Peyer's patch (tissue), 4 donors: Measurements from ENCODE around the gene RTP3. TPM values are rescaled to one million over a fixed set of nuclear protein-coding genes. Genes with fewer than 3 reads are reported as not detected.

ENCODE experiments used
- DNase-seq, 3 donors: peaks; one replicate each; pipeline ENCODE4 v3.0.0-alpha.2; 2017 to 2019
- H3K27ac ChIP-seq, 4 donors: fragments of 200-600 bp; sonication (generic); one replicate each; pipeline ENCODE4 v1.5.1; 2016 to 2019
- H3K27me3 ChIP-seq, 2 donors: fragments of 200-600 bp; sonication (generic); one replicate each; pipeline ENCODE4 v1.5.1; 2019
- H3K36me3 ChIP-seq, 3 donors: fragments of 200-600 bp; sonication (generic); one replicate each; pipeline ENCODE4 v1.5.1; 2016 to 2019
- H3K4me1 ChIP-seq, 4 donors: fragments of 200-600 bp; sonication (generic); one replicate each; pipeline ENCODE4 v1.5.1; 2016 to 2019
- H3K4me3 ChIP-seq, 4 donors: fragments of 200-600 bp; sonication (generic); 1 replicate in 3 of 4; 2 replicates in 1 of 4; pipeline ENCODE4 v1.5.1; 2016 to 2019; ENCODE audit warnings: mild to moderate bottlenecking in 1 of 4
- H3K9me3 ChIP-seq, 4 donors: fragments of 200-600 bp; sonication (generic); one replicate each; pipeline ENCODE4 v1.5.1; 2016 to 2019; ENCODE audit warnings: mild to moderate bottlenecking in 1 of 4
- POLR2A ChIP-seq, 2 donors: fragments of 450-650 bp; IDR thresholded peaks; one replicate each; pipeline ENCODE4 v1.5.1; 2017; ENCODE audit warnings: antibody characterized with exemption in 2 of 2, mild to moderate bottlenecking in 2 of 2, moderate library complexity in 2 of 2
- total RNA-seq, 4 donors: library from RNA; depleted of rRNA; stranded (reverse); fragments of >200 nt; gene quantifications; one replicate each; pipeline ENCODE4 v1.1.0, GENCODE V29; 2016
- TF ChIP-seq, protein P1 (sequence below), 6 experiments: fragments of 450-650 bp in 4 of 6; fragments of 200-600 bp in 2 of 6; sonication (generic) in 1 of 6; IDR thresholded peaks; one replicate each; pipeline ENCODE4 v1.5.1; 2017 to 2019; ENCODE audit warnings: antibody characterized with exemption in 6 of 6, mild to moderate bottlenecking in 3 of 6, moderate library complexity in 1 of 6

RTP3 gene
- total RNA-seq, 4 donors from 2014 or later: not detected

DNA sequence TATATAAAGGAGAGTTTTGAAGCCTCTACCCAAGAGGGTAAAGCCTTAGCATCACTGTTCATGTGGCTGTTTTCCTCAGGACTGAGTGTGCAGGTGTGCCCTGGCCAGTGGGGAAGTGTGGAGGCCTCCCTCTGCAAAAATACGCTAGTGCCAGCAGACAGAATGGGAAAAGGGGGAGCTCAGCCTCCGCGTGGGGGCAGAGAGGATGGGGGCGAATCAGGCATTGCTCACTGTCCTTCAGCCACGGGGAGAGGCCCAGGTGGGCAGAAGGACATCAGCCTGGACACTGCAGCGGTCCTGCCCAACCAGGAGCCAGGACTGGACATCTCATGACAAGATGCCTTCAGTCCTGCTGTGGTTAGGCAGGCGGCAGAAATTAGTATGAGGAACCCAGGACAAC is 43.2 kb upstream of the RTP3 start:
- no peaks in the 10 kb centered on the region for H3K27me3 ChIP-seq
- H3K36me3 ChIP-seq: no peaks in the 10 kb centered on the region
- no peak overlapping the region for H3K4me3 ChIP-seq
- H3K27ac ChIP-seq: no peak overlapping the region
- TF ChIP-seq, protein P1, sequence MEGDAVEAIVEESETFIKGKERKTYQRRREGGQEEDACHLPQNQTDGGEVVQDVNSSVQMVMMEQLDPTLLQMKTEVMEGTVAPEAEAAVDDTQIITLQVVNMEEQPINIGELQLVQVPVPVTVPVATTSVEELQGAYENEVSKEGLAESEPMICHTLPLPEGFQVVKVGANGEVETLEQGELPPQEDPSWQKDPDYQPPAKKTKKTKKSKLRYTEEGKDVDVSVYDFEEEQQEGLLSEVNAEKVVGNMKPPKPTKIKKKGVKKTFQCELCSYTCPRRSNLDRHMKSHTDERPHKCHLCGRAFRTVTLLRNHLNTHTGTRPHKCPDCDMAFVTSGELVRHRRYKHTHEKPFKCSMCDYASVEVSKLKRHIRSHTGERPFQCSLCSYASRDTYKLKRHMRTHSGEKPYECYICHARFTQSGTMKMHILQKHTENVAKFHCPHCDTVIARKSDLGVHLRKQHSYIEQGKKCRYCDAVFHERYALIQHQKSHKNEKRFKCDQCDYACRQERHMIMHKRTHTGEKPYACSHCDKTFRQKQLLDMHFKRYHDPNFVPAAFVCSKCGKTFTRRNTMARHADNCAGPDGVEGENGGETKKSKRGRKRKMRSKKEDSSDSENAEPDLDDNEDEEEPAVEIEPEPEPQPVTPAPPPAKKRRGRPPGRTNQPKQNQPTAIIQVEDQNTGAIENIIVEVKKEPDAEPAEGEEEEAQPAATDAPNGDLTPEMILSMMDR (IDR thresholded peaks at IDR 0.05): no peak
- no peak for TF ChIP-seq POLR2A (IDR thresholded peaks at IDR 0.05)
- peaks cover 0 to 4% (median 0%) of the 10 kb centered on the region in 4 donors for H3K4me1 ChIP-seq
- no peak for DNase-seq
- no peaks in the 10 kb centered on the region for H3K9me3 ChIP-seq

DNA sequence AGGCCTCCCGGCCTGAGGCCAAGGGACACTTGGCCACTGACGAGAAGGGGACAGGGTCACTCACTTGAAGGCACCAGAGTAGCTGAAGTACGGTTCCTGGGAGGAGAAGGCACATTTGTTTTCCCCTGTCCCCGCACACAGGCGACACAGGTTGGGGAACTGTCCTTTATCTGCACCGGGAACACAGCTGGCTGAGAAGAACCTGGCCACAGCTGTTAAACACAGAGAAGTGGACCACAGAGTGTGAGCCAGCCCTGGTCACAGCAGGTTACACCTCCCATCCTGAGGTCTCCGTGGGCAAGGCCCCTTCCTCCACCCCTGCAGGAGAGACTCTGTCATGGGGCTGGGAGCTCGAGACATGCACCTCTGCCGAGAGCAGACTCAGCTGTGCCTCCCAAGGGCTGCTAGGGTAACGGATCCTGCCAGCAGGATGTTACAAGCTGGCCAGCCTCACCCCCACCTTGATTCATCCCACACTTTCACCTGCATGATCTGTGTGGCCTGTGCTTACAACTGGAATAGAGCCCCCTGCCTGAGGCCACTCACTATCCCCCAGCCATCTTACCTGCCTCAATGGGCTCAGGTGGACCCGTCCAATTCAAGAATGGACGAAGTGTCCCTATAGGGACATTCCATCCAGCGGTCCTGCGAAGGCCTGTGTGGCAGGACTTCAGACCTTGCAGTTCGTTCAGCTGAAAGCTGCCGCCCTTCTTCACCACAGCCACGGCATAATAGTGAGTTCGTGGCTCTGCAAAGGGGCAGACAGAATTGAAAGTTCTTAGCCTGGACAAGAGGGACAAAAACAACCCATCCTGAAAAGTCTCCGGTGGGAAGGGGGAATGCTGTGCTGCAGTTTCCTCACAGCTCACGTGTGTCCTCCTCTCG is 42.3 kb upstream of the RTP3 start:
- no peak for DNase-seq
- Histone ChIP-seq H3K27me3 (no peaks in the 10 kb centered on the region), H3K9me3 (no peaks in the 10 kb centered on the region)

DNA sequence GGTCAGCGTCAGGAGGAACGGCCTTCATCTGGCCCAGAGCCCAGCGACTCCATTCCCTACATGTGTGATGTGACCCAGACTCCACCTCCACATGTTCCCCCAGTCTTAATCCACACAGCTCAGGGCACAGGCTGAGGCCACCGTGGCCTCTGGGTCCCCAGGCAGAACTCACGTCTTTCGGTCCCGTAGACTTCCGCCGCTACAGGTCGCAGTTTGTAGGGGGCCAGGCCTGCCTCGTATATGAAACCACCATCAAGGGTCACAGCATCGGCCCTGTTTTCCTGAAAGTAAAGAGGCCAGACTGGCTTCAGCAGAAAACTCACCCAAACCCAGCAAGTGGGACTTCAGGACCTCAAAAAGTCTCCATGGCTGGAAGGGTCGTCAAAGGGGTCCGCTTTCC is 41.7 kb upstream of the RTP3 start:
- TF ChIP-seq, protein P1 (IDR thresholded peaks at IDR 0.05): no peak
- no peak for TF ChIP-seq POLR2A (IDR thresholded peaks at IDR 0.05)
- Histone ChIP-seq H3K9me3 (no peaks in the 10 kb centered on the region), H3K4me1 (peaks cover 0 to 4% (median 0%) of the 10 kb centered on the region in 4 donors)

More for the DNA sequence above, 42.3 kb upstream of the RTP3 start:
- H3K36me3 ChIP-seq: no peaks in the 10 kb centered on the region
- H3K27ac ChIP-seq: no peak overlapping the region
- H3K4me1 ChIP-seq: peaks cover 0 to 4% (median 0%) of the 10 kb centered on the region in 4 donors
- no peak overlapping the region for H3K4me3 ChIP-seq
- no peak for TF ChIP-seq POLR2A (IDR thresholded peaks at IDR 0.05)
- TF ChIP-seq, protein P1 (IDR thresholded peaks at IDR 0.05): no peak

DNA sequence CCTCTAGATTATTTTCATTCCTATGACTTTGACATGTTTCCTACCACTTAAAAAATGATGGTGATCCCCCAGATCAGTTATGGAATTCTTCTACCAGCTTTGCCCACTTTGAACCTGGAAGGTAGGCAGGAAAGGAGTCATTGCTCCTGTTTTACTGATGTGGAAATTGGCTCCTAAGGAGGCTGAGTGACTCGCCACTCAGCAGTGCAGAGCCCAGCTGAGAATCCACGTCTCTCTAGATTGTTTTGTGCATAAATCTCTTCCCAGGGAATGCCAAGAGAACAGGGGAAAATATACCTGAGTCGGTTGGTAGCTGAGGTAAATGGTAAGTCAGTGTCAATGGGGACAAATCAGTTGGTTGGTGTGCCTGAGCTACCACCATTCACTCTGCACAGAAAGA is 37.7 kb upstream of the RTP3 start:
- no peaks in the 10 kb centered on the region for H3K36me3 ChIP-seq
- H3K4me1 ChIP-seq: no peaks in the 10 kb centered on the region
- H3K27ac ChIP-seq: no peak overlapping the region
- no peak for DNase-seq
- TF ChIP-seq, protein P1 (IDR thresholded peaks at IDR 0.05): no peak
- TF ChIP-seq POLR2A (IDR thresholded peaks at IDR 0.05): no peak
- H3K27me3 ChIP-seq: no peaks in the 10 kb centered on the region
- H3K9me3 ChIP-seq: no peaks in the 10 kb centered on the region
- no peak overlapping the region for H3K4me3 ChIP-seq

More for the DNA sequence above, 41.7 kb upstream of the RTP3 start:
- no peak for DNase-seq
- no peaks in the 10 kb centered on the region for H3K27me3 ChIP-seq
- H3K27ac ChIP-seq: no peak overlapping the region
- H3K36me3 ChIP-seq: no peaks in the 10 kb centered on the region
- H3K4me3 ChIP-seq: no peak overlapping the region

DNA sequence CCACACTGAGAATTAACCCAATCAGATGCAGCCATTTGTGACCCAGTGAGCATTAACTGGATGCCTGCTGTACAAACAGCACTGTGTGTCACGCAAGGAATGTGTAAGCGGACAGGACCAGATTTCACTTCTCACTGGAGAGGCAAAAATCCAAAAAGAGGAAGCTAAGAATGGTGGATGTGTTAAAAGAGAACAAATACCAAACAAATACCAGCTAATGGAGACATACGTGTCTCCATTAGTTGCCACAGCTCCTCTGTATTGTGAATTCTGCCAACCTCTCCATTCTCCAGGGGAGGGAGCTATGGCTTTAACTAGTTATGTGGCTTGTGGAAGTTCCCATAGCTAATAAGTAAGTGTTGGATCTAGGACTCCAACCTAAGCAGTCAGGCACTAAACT is 35.7 kb upstream of the RTP3 start:
- no peaks in the 10 kb centered on the region for H3K9me3 ChIP-seq
- no peak for TF ChIP-seq POLR2A (IDR thresholded peaks at IDR 0.05)
- TF ChIP-seq, protein P1 (IDR thresholded peaks at IDR 0.05): no peak
- H3K36me3 ChIP-seq: no peaks in the 10 kb centered on the region
- H3K4me3 ChIP-seq: no peak overlapping the region
- DNase-seq: no peak
- H3K27ac ChIP-seq: no peak overlapping the region
- H3K4me1 ChIP-seq: no peaks in the 10 kb centered on the region
- no peaks in the 10 kb centered on the region for H3K27me3 ChIP-seq
